Ramos (cell line): Measurements from ENCODE around the gene MRGPRE.

Source experiments
- in situ Hi-C: fragments of 300-500 bp; cut with MboI; formaldehyde crosslinking; loops from one replicate; pipeline ENCODE4 v1.14.3; 2022; ENCODE audit warnings: low sequenced_read_pairs; ENCODE audit not compliant: unreplicated experiment

MRGPRE gene

GRCh38 chr11:3216027-3216525, 16.1 kb downstream of the MRGPRE start:
- in situ Hi-C loops, result no loop called here

- in situ Hi-C loops, result no loop called here
Observed at GRCh38 chr11:3215346-3216026, 16.7 kb downstream of the MRGPRE start.

GRCh38 chr11:3214420-3214699, 17.9 kb downstream of the MRGPRE start:
- in situ Hi-C loops, result no loop called here

- in situ Hi-C loops, result no loop called here
Observed at GRCh38 chr11:3213659-3214419, 18.4 kb downstream of the MRGPRE start.

- in situ Hi-C loops, result no loop called here
Observed at GRCh38 chr11:3208272-3208671, 23.9 kb downstream of the MRGPRE start.

- in situ Hi-C loops, result no loop called here
Observed at GRCh38 chr11:3207526-3208189, 24.6 kb downstream of the MRGPRE start.

GRCh38 chr11:3206922-3207204, 25.4 kb downstream of the MRGPRE start:
- in situ Hi-C loops, result no loop called here

GRCh38 chr11:3206156-3206921, 25.9 kb downstream of the MRGPRE start:
- in situ Hi-C loops, result no loop called here

GRCh38 chr11:3205261-3206155, 26.7 kb downstream of the MRGPRE start:
- in situ Hi-C loops, result no loop called here

- in situ Hi-C loops, result no loop called here
Observed at GRCh38 chr11:3204141-3205015, 27.8 kb downstream of the MRGPRE start.

GRCh38 chr11:3203221-3204043, 28.8 kb downstream of the MRGPRE start:
- in situ Hi-C loops, result no loop called here

- in situ Hi-C loops, result no loop called here
Observed at GRCh38 chr11:3202759-3203158, 29.5 kb downstream of the MRGPRE start.

GRCh38 chr11:3202305-3202704, 29.9 kb downstream of the MRGPRE start:
- in situ Hi-C loops, result no loop called here

- in situ Hi-C loops, result no loop called here
Observed at GRCh38 chr11:3201677-3202181, 30.5 kb downstream of the MRGPRE start.

GRCh38 chr11:3201112-3201581, 31.1 kb downstream of the MRGPRE start:
- in situ Hi-C loops, result no loop called here

- in situ Hi-C loops, result no loop called here
Observed at GRCh38 chr11:3200388-3201111, 31.7 kb downstream of the MRGPRE start.
